Glutamatergic neuron (in vitro differentiated cells): ENCODE results near the gene FAM163B. TPM values are rescaled to one million over a fixed set of nuclear protein-coding genes. Genes with fewer than 3 reads are reported as not detected.

Source experiments
- DNase-seq: peaks from one replicate; pipeline ENCODE4 v3.0.0; 2022
- H3K27ac Mint-ChIP-seq: one replicate; pipeline ENCODE4 v1.8.0; 2020; ENCODE audit warnings: mild to moderate bottlenecking, mixed read lengths, inconsistent platforms; ENCODE audit not compliant: unreplicated experiment
- H3K27me3 Mint-ChIP-seq: one replicate; pipeline ENCODE4 v1.8.0; 2020; ENCODE audit warnings: mild to moderate bottlenecking, moderate library complexity, mixed read lengths, inconsistent platforms; ENCODE audit not compliant: unreplicated experiment
- H3K36me3 Mint-ChIP-seq: one replicate; pipeline ENCODE4 v1.8.0; 2020; ENCODE audit warnings: mild to moderate bottlenecking, mixed read lengths, inconsistent platforms; ENCODE audit not compliant: unreplicated experiment
- H3K4me1 Mint-ChIP-seq: one replicate; pipeline ENCODE4 v1.8.0; 2020; ENCODE audit warnings: mild to moderate bottlenecking, low read depth, mixed read lengths, inconsistent platforms; ENCODE audit not compliant: unreplicated experiment
- H3K4me3 Mint-ChIP-seq: one replicate; pipeline ENCODE4 v1.8.0; 2020; ENCODE audit warnings: mild to moderate bottlenecking, mixed read lengths, inconsistent platforms; ENCODE audit not compliant: unreplicated experiment
- H3K9me3 Mint-ChIP-seq: one replicate; pipeline ENCODE4 v1.8.0; 2020; ENCODE audit warnings: mild to moderate bottlenecking, moderate library complexity, mixed read lengths, inconsistent platforms; ENCODE audit not compliant: unreplicated experiment
- CTCF ChIP-seq: fragments of 200-600 bp; sonication (generic); IDR thresholded peaks from one replicate; pipeline ENCODE4 v1.5.0; 2021; ENCODE audit not compliant: partially characterized antibody, unreplicated experiment
- total RNA-seq: library from RNA; stranded (reverse); fragmentation: NEBNext Ultra II Directional; extraction: Animal tissue kit (Norgen Biotek cat#: 25700); gene quantifications from one replicate; pipeline ENCODE4 v1.2.1, GENCODE V29; 2021; ENCODE audit not compliant: unreplicated experiment

The FAM163B gene
- total RNA-seq, 1 donor from 2014 or later = 0.51 TPM

GRCh38 chr9:133590231-133590855, 18.8 kb downstream of the FAM163B start:
- H3K36me3 Mint-ChIP-seq = peaks cover 5% of the 10 kb centered on the region
- DNase-seq = no peak
- H3K9me3 Mint-ChIP-seq = peaks cover 5% of the 10 kb centered on the region
- no peak overlapping the region for H3K4me3 Mint-ChIP-seq
- peaks cover 5% of the 10 kb centered on the region for H3K4me1 Mint-ChIP-seq
- no peak for TF ChIP-seq CTCF
- peaks cover 7% of the 10 kb centered on the region for H3K27me3 Mint-ChIP-seq
- H3K27ac Mint-ChIP-seq = no peak overlapping the region

- no peak overlapping the region for H3K27ac Mint-ChIP-seq
- H3K27me3 Mint-ChIP-seq = peaks cover 7% of the 10 kb centered on the region
- no peak for DNase-seq
- peaks cover 5% of the 10 kb centered on the region for H3K36me3 Mint-ChIP-seq
- TF ChIP-seq CTCF = peak; percentile 76
- peaks cover 9% of the 10 kb centered on the region for H3K4me1 Mint-ChIP-seq
- H3K9me3 Mint-ChIP-seq = peaks cover 5% of the 10 kb centered on the region
- H3K4me3 Mint-ChIP-seq = no peak overlapping the region
These were observed 19.5 kb downstream of the FAM163B start for GRCh38 chr9:133589454-133590227.

GRCh38 chr9:133587466-133587865, 21.7 kb downstream of the FAM163B start:
- TF ChIP-seq CTCF = no peak
- peaks cover 15% of the 10 kb centered on the region for H3K4me1 Mint-ChIP-seq
- no peak overlapping the region for H3K4me3 Mint-ChIP-seq
- peaks cover 2% of the 10 kb centered on the region for H3K27me3 Mint-ChIP-seq
- H3K9me3 Mint-ChIP-seq = peaks cover 3% of the 10 kb centered on the region
- H3K36me3 Mint-ChIP-seq = peaks cover 5% of the 10 kb centered on the region
- no peak for DNase-seq
- H3K27ac Mint-ChIP-seq = no peak overlapping the region

GRCh38 chr9:133587051-133587450, 22.1 kb downstream of the FAM163B start:
- H3K27ac Mint-ChIP-seq = no peak overlapping the region
- peaks cover 3% of the 10 kb centered on the region for H3K9me3 Mint-ChIP-seq
- H3K4me1 Mint-ChIP-seq = peaks cover 16% of the 10 kb centered on the region
- peaks cover 5% of the 10 kb centered on the region for H3K36me3 Mint-ChIP-seq
- H3K27me3 Mint-ChIP-seq = peaks cover 2% of the 10 kb centered on the region
- DNase-seq = no peak
- TF ChIP-seq CTCF = no peak
- H3K4me3 Mint-ChIP-seq = no peak overlapping the region
